Measurements from ENCODE around the gene AFG1L.

The AFG1L gene

GRCh38 chr6:108359901-108360882 lies 65.3 kb downstream of the AFG1L start:
- no peak overlapping the region for H3K27ac ChIP-seq
- no peak for TF ChIP-seq CTCF (conservative IDR thresholded peaks at IDR 0.05)

- no peak for TF ChIP-seq CTCF (conservative IDR thresholded peaks at IDR 0.05)
- H3K27ac ChIP-seq, result no peak overlapping the region
Measured at GRCh38 chr6:108360919-108361311, 66.1 kb downstream of the AFG1L start.

- TF ChIP-seq CTCF (conservative IDR thresholded peaks at IDR 0.05), result no peak
- no peak overlapping the region for H3K27ac ChIP-seq
Measured at GRCh38 chr6:108361312-108361932, 66.6 kb downstream of the AFG1L start.

GRCh38 chr6:108362455-108362854 lies 67.6 kb downstream of the AFG1L start:
- H3K27ac ChIP-seq, result no peak overlapping the region

GRCh38 chr6:108363113-108363512 lies 68.3 kb downstream of the AFG1L start:
- TF ChIP-seq CTCF (conservative IDR thresholded peaks at IDR 0.05), result no peak
- H3K27ac ChIP-seq, result no peak overlapping the region

More at GRCh38 chr6:108362455-108362854, 67.6 kb downstream of the AFG1L start:
- TF ChIP-seq CTCF (conservative IDR thresholded peaks at IDR 0.05), result no peak

- no peak overlapping the region for H3K27ac ChIP-seq
Measured at GRCh38 chr6:108363889-108364313, 69.0 kb downstream of the AFG1L start.

More at GRCh38 chr6:108363889-108364313, 69.0 kb downstream of the AFG1L start:
- TF ChIP-seq CTCF (conservative IDR thresholded peaks at IDR 0.05), result no peak
